GM19467 (cell line): ENCODE results near the gene WSB2.

ENCODE experiments used
- ATAC-seq: cut with Tn5 transposase; IDR thresholded peaks from one replicate; pipeline ENCODE4 v1.9.1; 2021; ENCODE audit warnings: mild to moderate bottlenecking, moderate library complexity; ENCODE audit not compliant: unreplicated experiment

The WSB2 gene

GRCh38 chr12:118063576-118064391 is 2.8 kb upstream of the WSB2 start:
- ATAC-seq = no peak

GRCh38 chr12:118061873-118062843 is 1.2 kb upstream of the WSB2 start:
- no peak for ATAC-seq

GRCh38 chr12:118060301-118061010 is 523 bp downstream of the WSB2 start:
- ATAC-seq = no peak

- ATAC-seq = no peak
Measured at GRCh38 chr12:118059341-118060191, 1.4 kb downstream of the WSB2 start.

- ATAC-seq = no peak
Measured at GRCh38 chr12:118058881-118059280, 2.1 kb downstream of the WSB2 start.

- ATAC-seq = no peak
Measured at GRCh38 chr12:118058227-118058626, 2.8 kb downstream of the WSB2 start.

GRCh38 chr12:118055865-118056773 is 4.9 kb downstream of the WSB2 start:
- ATAC-seq = no peak

GRCh38 chr12:118055144-118055557 is 5.8 kb downstream of the WSB2 start:
- no peak for ATAC-seq

- no peak for ATAC-seq
Measured at GRCh38 chr12:118053071-118053985, 7.7 kb downstream of the WSB2 start.

- no peak for ATAC-seq
Measured at GRCh38 chr12:118052324-118053070, 8.5 kb downstream of the WSB2 start.

- no peak for ATAC-seq
Measured at GRCh38 chr12:118050972-118051910, 9.7 kb downstream of the WSB2 start.

GRCh38 chr12:118046430-118046829 is 14.5 kb downstream of the WSB2 start:
- ATAC-seq = no peak

GRCh38 chr12:118044577-118044976 is 16.4 kb downstream of the WSB2 start:
- ATAC-seq = no peak

GRCh38 chr12:118044075-118044474 is 16.9 kb downstream of the WSB2 start:
- ATAC-seq = no peak

- ATAC-seq = no peak
Measured at GRCh38 chr12:118042091-118042490, 18.9 kb downstream of the WSB2 start.

GRCh38 chr12:118038137-118038536 is 22.8 kb downstream of the WSB2 start:
- no peak for ATAC-seq
